ENCODE results near the gene STX18.
"Not testable (repeated sequence)": the region's sequence is repeated elsewhere in the genome, so short reads cannot be mapped to it uniquely, and the experiment has no call there.

STX18 gene

DNA sequence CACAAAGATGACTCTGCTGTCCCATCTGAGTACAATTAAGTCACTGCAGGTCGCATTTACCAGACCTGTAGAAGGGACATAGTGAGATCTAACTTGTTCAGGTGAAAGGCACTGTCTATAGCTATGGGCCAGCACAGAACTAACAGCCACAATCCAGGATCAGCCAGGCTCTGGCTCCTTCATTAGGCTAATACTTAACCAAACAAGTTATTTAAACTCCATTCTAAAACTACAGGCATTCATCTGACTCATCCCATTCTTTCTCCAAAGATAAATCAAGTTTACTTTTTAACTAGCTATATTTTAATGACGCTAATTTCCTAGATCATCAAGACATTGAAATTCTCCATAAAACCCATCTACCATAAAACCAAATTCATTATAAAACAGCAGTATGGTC is 62.5 kb downstream of the STX18 start:
- no peak for DNase-seq (ENCODE audit: low read depth)

GRCh38 chr4:4477796-4478195 is 64.1 kb downstream of the STX18 start:
- DNase-seq (ENCODE audit: low read depth) = no peak

DNA sequence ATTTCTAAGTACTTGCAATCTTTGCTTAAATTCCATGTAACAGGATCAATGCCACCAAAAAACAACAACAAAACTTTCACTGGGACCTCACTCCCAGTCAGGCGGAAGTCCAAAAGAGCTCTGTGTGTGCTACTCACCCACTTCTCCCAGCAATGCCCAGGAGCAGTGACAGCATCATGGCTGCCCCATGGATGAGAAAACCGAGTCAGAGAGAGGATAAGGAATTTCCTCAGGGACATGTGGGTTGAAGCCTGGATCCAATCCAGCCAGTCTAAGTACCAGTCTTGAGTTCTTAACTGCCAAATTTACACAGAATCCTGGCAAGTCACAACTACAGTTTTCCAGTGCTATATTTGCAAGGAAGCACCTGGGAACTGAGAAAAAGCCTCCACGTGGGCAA is 64.5 kb downstream of the STX18 start:
- DNase-seq (ENCODE audit: low read depth) = no peak

DNA sequence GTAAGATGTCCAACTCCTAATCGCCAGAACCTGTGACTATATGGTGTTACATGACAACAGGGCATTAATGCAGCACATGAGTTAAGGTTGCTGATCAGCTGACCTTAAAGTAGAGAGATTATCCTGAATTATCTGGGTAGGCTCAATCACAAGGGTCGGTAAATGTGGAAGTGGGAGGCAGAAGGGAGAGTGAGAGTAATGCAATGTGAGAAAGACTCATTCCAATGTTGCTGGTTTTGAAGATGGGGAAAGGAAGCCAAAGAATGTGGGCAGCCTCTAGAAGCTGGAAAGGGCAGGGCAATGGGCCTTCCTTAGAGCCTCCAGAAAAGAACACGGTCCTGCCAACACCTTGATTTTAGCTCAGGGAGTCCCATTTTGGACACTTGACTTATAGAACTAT is 67.4 kb downstream of the STX18 start:
- no peak for DNase-seq (ENCODE audit: low read depth)

DNA sequence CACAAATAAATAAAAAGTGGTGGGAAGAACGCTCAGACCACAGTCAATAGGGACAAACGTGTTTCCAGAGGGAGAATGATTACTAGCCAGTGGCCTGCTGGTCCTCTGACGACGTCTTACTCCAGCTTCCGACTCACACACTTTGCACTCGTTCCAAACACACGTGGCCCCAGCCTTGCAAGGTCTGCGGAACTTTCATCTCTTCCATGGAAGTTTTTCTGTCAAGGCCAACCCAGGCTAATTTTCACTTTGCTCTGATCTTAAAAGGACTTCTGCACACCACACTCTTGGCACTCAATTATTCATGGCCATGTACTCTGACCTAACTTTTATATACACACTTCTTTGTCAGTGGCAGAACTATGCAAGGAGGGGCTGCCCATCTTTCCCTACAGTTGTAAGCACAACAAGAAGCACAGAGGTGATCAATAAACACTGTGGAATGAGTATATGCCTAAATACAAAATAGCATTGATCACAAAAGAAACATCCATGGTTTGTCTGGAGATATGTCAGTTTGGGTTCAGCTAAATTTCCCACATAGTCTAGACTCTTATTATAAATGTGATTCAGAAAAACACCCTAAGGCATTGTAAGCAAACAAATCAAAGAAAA is 69.4 kb downstream of the STX18 start:
- DNase-seq (ENCODE audit: low read depth) = no peak

DNA sequence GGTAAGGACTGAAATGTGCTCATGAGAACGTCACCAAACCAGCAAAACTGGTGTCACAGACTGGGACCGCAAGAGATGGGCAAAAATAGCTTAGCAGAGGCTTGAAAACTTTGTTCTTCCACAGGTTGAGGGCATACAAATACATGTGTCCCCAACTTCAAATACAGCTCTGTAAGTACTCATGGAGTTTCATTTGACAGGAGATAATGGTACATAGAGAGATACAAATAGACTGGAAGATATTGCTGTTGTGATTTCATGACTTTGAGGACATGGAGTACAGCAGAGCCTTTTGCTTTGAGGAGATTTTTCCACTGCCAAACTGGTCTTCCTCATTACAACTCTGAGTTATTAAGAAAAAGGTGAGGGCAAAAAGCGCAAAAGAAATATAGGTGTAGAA is 70.7 kb downstream of the STX18 start:
- no peak for DNase-seq (ENCODE audit: low read depth)

DNA sequence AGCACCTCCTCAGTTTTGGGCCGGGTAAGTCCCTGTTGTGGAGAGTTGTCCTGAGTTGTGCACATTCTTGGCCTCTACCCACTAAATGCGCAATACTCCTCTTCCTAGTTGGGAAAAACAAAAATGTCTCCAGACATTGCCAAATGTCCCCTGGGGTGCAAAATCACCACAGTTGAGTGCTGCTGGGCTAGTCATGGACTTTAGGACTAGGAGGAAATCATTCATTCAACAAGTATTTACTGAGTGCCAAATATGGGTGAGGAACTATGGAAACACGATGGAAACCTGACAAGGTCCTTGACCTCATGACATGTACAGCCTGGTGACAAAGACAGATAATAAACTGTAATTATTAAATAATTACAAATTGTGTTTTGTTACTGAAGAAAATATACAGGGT is 71.6 kb downstream of the STX18 start:
- DNase-seq (ENCODE audit: low read depth) = no peak

GRCh38 chr4:4465238-4465637 is 76.6 kb downstream of the STX18 start:
- not testable (repeated sequence) for DNase-seq (ENCODE audit: low read depth)

DNA sequence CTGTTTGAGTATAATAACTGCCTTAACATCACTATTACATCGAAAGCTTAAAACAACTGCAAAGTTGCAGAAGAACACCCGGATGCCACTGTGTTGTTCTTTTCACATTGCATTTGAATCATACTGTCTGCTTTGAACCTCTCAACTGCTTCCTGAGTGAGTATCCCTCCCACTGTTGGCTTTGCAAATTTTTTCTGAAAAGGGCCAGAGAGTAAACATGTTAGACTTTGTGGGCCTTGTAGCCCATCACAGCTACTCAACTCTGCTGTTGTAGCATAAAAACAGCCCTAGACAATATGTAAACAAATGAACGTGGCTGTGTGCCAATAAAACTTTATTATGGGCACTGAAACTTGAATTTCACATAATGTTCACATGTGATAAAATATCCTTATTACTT is 78.9 kb downstream of the STX18 start:
- no peak for DNase-seq (ENCODE audit: low read depth)

DNA sequence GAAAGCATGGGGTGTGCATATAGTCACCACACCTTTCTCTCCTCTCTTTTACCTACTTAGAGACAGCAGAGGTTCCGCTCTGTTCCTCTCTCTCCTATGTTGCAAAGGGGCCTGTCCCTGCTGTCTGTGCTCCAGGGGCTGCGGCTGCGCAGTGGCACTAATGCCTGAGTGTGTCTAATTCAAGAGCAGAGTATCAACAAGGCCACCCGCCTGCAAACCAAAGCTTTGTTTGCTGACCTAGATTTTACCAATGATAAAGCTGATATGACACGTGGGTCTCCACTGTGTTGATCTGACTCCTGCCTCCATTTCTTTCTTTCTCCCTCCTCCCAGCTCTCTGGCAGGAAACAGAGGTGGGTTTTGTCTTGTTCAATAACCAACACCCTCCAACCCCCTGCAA is 80.0 kb downstream of the STX18 start:
- DNase-seq (ENCODE audit: low read depth) = peak; percentile 21

GRCh38 chr4:4461178-4461577 is 80.7 kb downstream of the STX18 start:
- DNase-seq (ENCODE audit: low read depth) = no peak

GRCh38 chr4:4460759-4461158 is 81.1 kb downstream of the STX18 start:
- DNase-seq (ENCODE audit: low read depth) = no peak

- no peak for DNase-seq (ENCODE audit: low read depth)
Measured at GRCh38 chr4:4459181-4459580, 82.7 kb downstream of the STX18 start.

GRCh38 chr4:4457803-4458553 is 83.9 kb downstream of the STX18 start:
- no peak for DNase-seq (ENCODE audit: low read depth)

DNA sequence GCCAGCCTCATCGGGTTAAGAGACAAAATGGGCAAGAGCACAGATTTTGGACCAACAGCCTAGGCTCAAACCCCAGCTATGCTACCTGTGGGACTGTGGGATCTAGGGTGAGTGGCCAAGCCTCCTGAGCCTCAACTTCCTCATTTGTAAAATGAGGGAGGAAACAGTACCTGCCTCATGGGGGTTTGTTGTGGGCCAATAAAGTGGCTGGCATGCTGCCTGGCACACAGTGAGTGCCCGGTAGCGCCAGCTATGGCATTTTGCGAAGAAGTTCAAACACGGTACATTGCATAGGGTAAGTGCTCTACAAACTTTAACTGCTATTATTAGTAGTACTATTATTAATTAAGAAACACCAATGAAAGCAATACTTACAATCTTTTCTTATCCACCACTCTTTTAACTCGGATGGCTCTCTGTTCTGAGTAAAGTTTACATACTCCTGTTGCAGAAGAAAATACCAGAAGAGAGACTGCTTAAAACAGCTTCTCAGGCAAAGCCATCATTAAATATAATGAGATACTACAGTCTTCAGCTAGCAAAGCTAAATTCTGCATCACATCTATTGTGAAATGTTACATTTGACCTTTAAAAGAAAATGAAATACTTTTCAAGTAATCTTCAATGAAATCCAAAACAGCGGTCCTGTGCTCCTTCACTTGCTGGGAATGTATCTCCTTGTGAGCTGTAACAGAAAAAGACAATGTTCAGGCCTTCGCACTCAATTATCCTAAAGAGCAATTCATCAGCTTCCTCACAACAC is 84.9 kb downstream of the STX18 start:
- DNase-seq (ENCODE audit: low read depth) = no peak

GRCh38 chr4:4456351-4456750 is 85.5 kb downstream of the STX18 start:
- DNase-seq (ENCODE audit: low read depth) = no peak

- DNase-seq (ENCODE audit: low read depth) = no peak
Measured at GRCh38 chr4:4455210-4455865, 86.5 kb downstream of the STX18 start.

GRCh38 chr4:4446434-4446833 is 95.4 kb downstream of the STX18 start:
- DNase-seq (ENCODE audit: low read depth) = no peak

- no peak for DNase-seq (ENCODE audit: low read depth)
Measured at GRCh38 chr4:4443821-4444220, 98.0 kb downstream of the STX18 start.

DNA sequence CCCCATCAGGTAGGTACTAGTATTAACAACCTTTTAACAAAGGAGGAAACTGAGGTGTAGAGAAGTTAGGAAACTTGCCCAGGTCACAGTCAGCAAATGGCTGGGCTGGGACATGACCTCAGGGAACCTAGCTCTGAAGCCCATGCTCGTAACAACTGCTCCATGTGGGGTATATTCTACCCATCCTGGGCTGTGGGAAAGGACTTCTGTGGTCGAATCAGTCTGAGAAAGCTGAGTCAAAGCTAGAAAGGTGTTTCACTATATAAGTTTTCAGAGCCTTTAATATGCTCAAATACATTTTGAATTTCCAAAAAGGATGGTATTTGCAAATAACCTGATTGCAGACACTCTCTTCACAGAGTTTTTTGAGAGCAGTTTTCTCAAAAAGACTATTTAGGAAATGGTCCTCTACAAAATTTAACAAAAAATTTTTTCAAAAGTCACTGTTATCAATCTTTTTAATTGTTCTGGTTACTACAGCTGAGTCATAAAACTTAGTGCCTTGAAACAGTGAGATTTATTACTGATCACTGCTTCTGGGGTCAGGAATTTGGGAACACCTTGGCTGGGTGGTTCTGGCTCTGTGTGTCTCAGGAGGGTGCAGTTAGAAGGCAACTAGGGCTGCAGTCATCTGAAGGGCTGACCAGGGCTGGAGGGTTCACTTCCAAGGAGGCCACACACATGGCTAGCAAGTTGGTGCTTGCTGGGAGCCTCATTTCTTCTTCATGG is 101.4 kb downstream of the STX18 start:
- DNase-seq (ENCODE audit: low read depth) = no peak

DNA sequence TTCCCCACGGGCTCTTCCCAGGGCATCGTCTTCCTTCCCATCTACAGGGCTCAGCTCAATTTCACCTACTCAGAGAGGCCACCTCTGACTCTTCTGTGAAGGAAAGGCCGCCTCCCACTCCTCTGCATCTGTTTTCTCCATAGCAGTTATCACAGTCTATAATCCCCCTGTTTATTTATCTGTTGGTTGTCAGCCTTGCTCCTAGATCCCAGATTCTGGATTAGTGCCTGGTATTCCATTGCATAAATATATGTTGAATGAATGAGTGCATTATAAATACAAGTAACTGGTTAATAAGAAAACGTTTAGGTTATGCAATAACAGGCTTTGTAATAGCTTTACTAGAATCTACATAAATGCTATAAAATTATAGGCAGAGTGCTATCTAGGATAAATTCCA is 102.1 kb downstream of the STX18 start:
- no peak for DNase-seq (ENCODE audit: low read depth)

- no peak for DNase-seq (ENCODE audit: low read depth)
Measured at GRCh38 chr4:4438891-4439290, 103.0 kb downstream of the STX18 start.
